K562 (cell line): ENCODE results near the gene UBE2J2. TPM values are rescaled to one million over a fixed set of nuclear protein-coding genes. Genes with fewer than 3 reads are reported as not detected.

Experiments
- ATAC-seq: fragments of 200-7000 bp; cut with Tn5 transposase; 3 replicates; pipeline ENCODE4 v1.9.1; 2020; ENCODE audit warnings: moderate library complexity
- BruUV-seq: library from RNA; stranded (reverse); fragments of 400-500 nt; replicated peaks from 2 replicates; lab custom pipeline; 2021; lab: Mats Ljungman, UMichigan
- CTCF ChIA-PET: fragments of 300-600 bp; formaldehyde crosslinking; extraction: SDS; loops from one replicate; lab custom pipeline; 2021; ENCODE audit warnings: low intra/inter-chr PET ratio; lab: Yijun Ruan, JAX
- POLR2A ChIA-PET: fragments of 300-600, 350-650 bp; sonication (Branson Sonifier 250); formaldehyde crosslinking; extraction: SDS; loops from one replicate; lab custom pipeline; 2021; ENCODE audit warnings: antibody characterized with exemption, inconsistent platforms; lab: Yijun Ruan, JAX
- DNase-seq, 4 experiments: peaks; one replicate each; pipeline versions ENCODE4 v3.0.0 to v3.0.0-alpha.2; 2011 to 2018; ENCODE audit warnings: low spot score in 3 of 4, mixed read lengths in 3 of 4; ENCODE audit errors: extremely low read depth in 1 of 4
- FAIRE-seq: peaks from 2 replicates; lab custom pipeline; 2011; peaks lifted over from hg19 to GRCh38; lab: Jason Lieb, UNC
- H2AFZ ChIP-seq: 2 replicates; pipeline ENCODE4 v1.6.0; 2011; ENCODE audit warnings: low read depth, low read length, control low read depth, inconsistent platforms
- H3K27ac ChIP-seq: fragments of 200-600 bp; 3 replicates; pipeline ENCODE4 v1.8.0; 2011; ENCODE audit warnings: low read depth, mild to moderate bottlenecking, control low read depth, inconsistent platforms, low read length, moderate library complexity, mixed read lengths; ENCODE audit errors: extremely low read depth
- H3K27me3 ChIP-seq, 2 experiments: fragments of 300-600 bp in 1 of 2; 2 replicates in 1 of 2; 3 replicates in 1 of 2; pipeline versions ENCODE4 v1.6.0 to v1.8.0; 2011; ENCODE audit warnings: inconsistent platforms in 2 of 2, low read length in 2 of 2, mild to moderate bottlenecking in 1 of 2, mixed read lengths in 1 of 2, moderate library complexity in 1 of 2; ENCODE audit not compliant: control insufficient read depth in 2 of 2, insufficient read depth in 2 of 2
- H3K36me3 ChIP-seq: fragments of 300-600 bp; 3 replicates; pipeline ENCODE4 v1.8.0; 2011; ENCODE audit warnings: mild to moderate bottlenecking, low read length, inconsistent platforms; ENCODE audit not compliant: control insufficient read depth, insufficient read depth
- H3K4me1 ChIP-seq, 2 experiments: fragments of 200-600 bp in 1 of 2; replicated peaks in 1 of 2; 2 replicates in 1 of 2; 3 replicates in 1 of 2; pipeline versions ENCODE4 v1.5.1 to v1.8.0; 2011; ENCODE audit warnings: inconsistent platforms in 2 of 2, low read length in 2 of 2, mild to moderate bottlenecking in 1 of 2, mixed read lengths in 1 of 2, moderate library complexity in 1 of 2; ENCODE audit not compliant: control insufficient read depth in 2 of 2, insufficient read depth in 2 of 2
- H3K4me2 ChIP-seq: 2 replicates; pipeline ENCODE4 v1.6.1; 2011; ENCODE audit warnings: low read length, control low read depth, inconsistent platforms, mixed read lengths; ENCODE audit not compliant: insufficient read depth
- H3K4me3 ChIP-seq: fragments of 200-600 bp; sonication (generic), shearing (Covaris generic); 2 replicates; pipeline ENCODE4 v1.5.1; 2016; ENCODE audit warnings: control low read depth, inconsistent platforms
- H3K79me2 ChIP-seq: fragments of 200-600 bp; 3 replicates; pipeline ENCODE4 v1.8.0; 2011; ENCODE audit warnings: low read length, inconsistent platforms; ENCODE audit not compliant: control insufficient read depth, insufficient read depth
- H3K9ac ChIP-seq, 2 experiments: 2 replicates each; pipeline versions ENCODE4 v1.6.0 to v1.6.1; 2011; ENCODE audit warnings: low read depth in 2 of 2, low read length in 2 of 2, control low read depth in 1 of 2, inconsistent platforms in 1 of 2, mild to moderate bottlenecking in 1 of 2, mixed read lengths in 1 of 2; ENCODE audit not compliant: insufficient read depth in 1 of 2
- H3K9me1 ChIP-seq: one replicate; pipeline ENCODE4 v1.6.0; 2011; ENCODE audit warnings: inconsistent platforms, mild to moderate bottlenecking, low read length, moderate library complexity; ENCODE audit not compliant: control insufficient read depth, insufficient read depth
- H3K9me3 ChIP-seq: replicated peaks from 2 replicates; pipeline ENCODE4 v1.5.1; 2011; ENCODE audit warnings: low read depth, low read length, inconsistent platforms; ENCODE audit not compliant: control insufficient read depth, insufficient read depth
- H4K20me1 ChIP-seq: replicated peaks from 2 replicates; pipeline ENCODE4 v1.6.1; 2011; ENCODE audit warnings: low read length, inconsistent platforms, mixed read lengths; ENCODE audit not compliant: control insufficient read depth, insufficient read depth
- CBX1 ChIP-seq: sonication (generic); IDR thresholded peaks from 2 replicates; pipeline ENCODE4 v1.6.1; 2016; ENCODE audit warnings: antibody characterized with exemption, low read depth, mild to moderate bottlenecking
- POLR2AphosphoS5 ChIP-seq: IDR thresholded peaks from 2 replicates; pipeline ENCODE4 v1.6.1; 2011; ENCODE audit warnings: mild to moderate bottlenecking, low read depth, low read length, moderate library complexity; ENCODE audit not compliant: control insufficient read depth, insufficient read depth
- POLR2G ChIP-seq: fragments of 200-400 bp; formaldehyde crosslinking; IDR thresholded peaks from 2 replicates; pipeline ENCODE4 v1.6.1; 2017; ENCODE audit warnings: low read depth, mild to moderate bottlenecking, antibody characterized with exemption, low read length, moderate library complexity
- RBM22 ChIP-seq: fragments of 200-400 bp; formaldehyde crosslinking; IDR thresholded peaks from 2 replicates; pipeline ENCODE4 v1.6.1; 2018; ENCODE audit warnings: low read length, low read depth; ENCODE audit not compliant: poor library complexity, severe bottlenecking
- ZFX ChIP-seq: sonication (generic); formaldehyde crosslinking; IDR thresholded peaks from 2 replicates; pipeline ENCODE4 v1.8.0; 2022; ENCODE audit warnings: mild to moderate bottlenecking, missing genetic modification reagents, moderate library complexity
- ZNF121 ChIP-seq: sonication (generic); formaldehyde crosslinking; conservative IDR thresholded peaks from 2 replicates; pipeline ENCODE4 v1.8.0; 2022; ENCODE audit warnings: missing genetic modification reagents
- ZNF3 ChIP-seq: fragments of 250-450 bp; sonication (Bioruptor Pico); IDR thresholded peaks from 2 replicates; pipeline ENCODE4 v1.5.0; 2021; ENCODE audit warnings: mild to moderate bottlenecking, moderate library complexity
- WGBS: fragments of 100-300 bp; shearing (Covaris generic); methylation state at CpG from one replicate; pipeline ENCODE4 v1.1.6; 2016; ENCODE audit warnings: low coverage, mixed read lengths; ENCODE audit not compliant: insufficient coverage; ENCODE audit errors: missing lambda C conversion rate; 5-methylcytosine and 5-hydroxymethylcytosine counted together
- in situ Hi-C: fragments of 300-500 bp; cut with MboI; formaldehyde crosslinking; loops from 4 replicates; pipeline ENCODE4 v1.15.0; 2018; ENCODE audit warnings: inconsistent platforms, mixed read lengths
- intact Hi-C: fragments of 100-400 bp; cut with micrococcal nuclease; formaldehyde crosslinking; loops from 2 replicates; pipeline ENCODE4 v1.14.2; 2022
- polyA plus RNA-seq, 8 experiments: library from polyadenylated mRNA; depleted of rRNA in 4 of 8; stranded (reverse) in 5 of 8; unstranded in 3 of 8; fragments of >200 nt; fragmentation: Nextera tagmentation in 2 of 8; fragmentation: Illumina TruSeq in 1 of 8; extraction: Ambion mirVana in 2 of 8; extraction: Trizol in 1 of 8; gene quantifications; 2 replicates each; pipeline versions ENCODE4 v1.2.1 to v1.2.3, GENCODE V29; 2011 to 2014; ENCODE audit warnings: inconsistent platforms in 1 of 8, missing spikeins in 1 of 8
- total RNA-seq, 7 experiments: library from RNA; depleted of rRNA in 6 of 7; stranded (reverse); fragments of >200 nt in 6 of 7; fragmentation: Illumina TruSeq in 2 of 7; extraction: Trizol in 2 of 7; gene quantifications; 2 replicates each; pipeline versions ENCODE4 v1.2.1 to v1.2.3, GENCODE V29; 2011 to 2021; ENCODE audit warnings: low replicate concordance in 1 of 7
- TF ChIP-seq, protein P1 (sequence below): sonication (generic); formaldehyde crosslinking; IDR thresholded peaks from 2 replicates; pipeline ENCODE4 v1.9.0; 2022; ENCODE audit warnings: mild to moderate bottlenecking, missing genetic modification reagents
- TF ChIP-seq, protein P2 (sequence below): fragments of 250-450 bp; sonication (Bioruptor Pico); IDR thresholded peaks from 2 replicates; pipeline ENCODE4 v1.5.0; 2020; ENCODE audit warnings: mild to moderate bottlenecking, borderline replicate concordance
- TF ChIP-seq, protein P3 (sequence below): sonication (generic); formaldehyde crosslinking; IDR thresholded peaks from 2 replicates; pipeline ENCODE4 v1.8.1; 2022; ENCODE audit warnings: missing genetic modification reagents
- TF ChIP-seq, protein P4 (sequence below), 2 experiments: IDR thresholded peaks; 2 replicates each; pipeline ENCODE4 v1.6.1; 2011; ENCODE audit warnings: borderline replicate concordance in 1 of 2, control low read depth in 1 of 2, low read depth in 1 of 2, low read length in 1 of 2, mild to moderate bottlenecking in 1 of 2, mixed read lengths in 1 of 2, moderate library complexity in 1 of 2; ENCODE audit not compliant: insufficient read depth in 1 of 2, insufficient read length in 1 of 2, poor library complexity in 1 of 2, severe bottlenecking in 1 of 2; ENCODE audit errors: extremely low read depth in 1 of 2
- TF ChIP-seq, protein P5 (sequence below): fragments of 450-650 bp; IDR thresholded peaks from 2 replicates; pipeline ENCODE4 v1.6.1; 2016; ENCODE audit warnings: borderline replicate concordance

Gene UBE2J2
- total and polyA plus RNA-seq, 9 of the 15 experiments (the other 6 are each of a cell fraction or from before 2014, with no cell fraction given) = 0.93 to 112 (median 75.5) TPM

DNA sequence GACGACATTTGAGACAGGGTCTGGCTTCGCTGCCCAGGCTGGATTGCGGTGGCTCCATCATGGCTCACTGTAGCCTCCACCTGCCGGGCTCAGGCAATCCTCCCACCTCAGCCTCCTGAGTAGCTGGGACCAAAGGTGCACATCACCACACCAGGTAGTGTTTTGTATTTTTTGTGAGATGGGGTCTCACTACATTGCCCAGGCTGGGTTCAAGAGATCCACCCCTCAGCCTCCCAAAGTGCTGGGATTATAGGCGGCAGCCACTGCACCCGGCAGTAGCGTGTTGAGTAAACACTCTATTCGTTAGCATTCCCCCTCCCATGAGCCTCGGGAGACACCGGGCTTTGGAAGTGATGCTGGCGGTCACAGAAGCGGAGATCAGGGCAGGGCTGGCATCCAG, 20.3 kb downstream of the UBE2J2 start (continued):
- peak; percentile 99 for TF ChIP-seq ZNF121 (CRISPR knock-in tag)
- 0 out of 2 replicates have a peak, but pooled peaks have one; percentile 4 for TF ChIP-seq POLR2AphosphoS5
- TF ChIP-seq, protein P1, sequence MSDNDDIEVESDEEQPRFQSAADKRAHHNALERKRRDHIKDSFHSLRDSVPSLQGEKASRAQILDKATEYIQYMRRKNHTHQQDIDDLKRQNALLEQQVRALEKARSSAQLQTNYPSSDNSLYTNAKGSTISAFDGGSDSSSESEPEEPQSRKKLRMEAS (CRISPR knock-in tag) = no peak
- no peak for TF ChIP-seq ZNF3
- TF ChIP-seq, all 486 proteins: peak for 2

DNA sequence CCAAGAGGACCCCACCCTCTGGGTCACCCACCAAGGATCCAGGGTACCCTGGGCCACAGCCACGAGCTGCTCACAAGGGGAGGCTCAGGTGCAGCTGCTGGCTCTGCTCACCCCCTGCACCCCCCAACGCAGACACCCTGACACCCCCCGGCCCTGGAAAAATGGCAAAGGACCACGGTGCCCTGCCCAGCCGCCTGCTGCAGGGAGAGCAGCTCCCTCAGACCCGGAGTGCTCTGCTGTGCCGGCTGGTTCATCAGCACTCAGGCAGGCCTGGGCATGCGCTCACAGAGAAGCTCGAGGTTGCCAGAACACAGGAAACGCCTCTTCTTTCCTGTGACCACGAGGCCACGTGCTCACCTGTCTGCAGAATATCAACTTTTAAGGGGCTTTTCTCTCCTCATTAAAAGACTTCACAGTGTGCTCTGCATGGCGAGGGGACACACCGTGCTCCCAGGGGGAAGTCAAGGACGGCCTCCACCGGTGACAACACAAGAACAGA, 22.8 kb downstream of the UBE2J2 start:
- H3K27me3 ChIP-seq = no peaks in the 10 kb centered on the region
- H3K79me2 ChIP-seq = no peaks in the 10 kb centered on the region
- peak; percentile 20 for ATAC-seq
- 86% methylated on average over 16 of the region's 16 CpGs for WGBS
- ChIA-PET POLR2A (interaction anchor here (1.0 kb wide), 1 partner anchor 19 kb away, joined by 4 read pairs; the partner anchor contains the start of genes B3GALT6 and SDF4), CTCF (interaction anchor here (1.5 kb wide), 1 partner anchor 129 kb away, joined by 12 read pairs; no protein-coding TSS in a partner anchor)
- no peak for DNase-seq
- H3K4me1 ChIP-seq = peaks cover 0 to 51% of the 10 kb centered on the region in 2 experiments; a peak in 3 of 5 replicates
- BruUV-seq = no TSS peak
- no peaks in the 10 kb centered on the region for H4K20me1 ChIP-seq
- no peak overlapping the region for H2AFZ ChIP-seq
- no peaks in the 10 kb centered on the region for H3K9me1 ChIP-seq
- intact Hi-C loops (loop anchor here (5.0 kb wide), 1 partner anchor 129 kb away; no protein-coding TSS in a partner anchor), in situ Hi-C loops (no loop called here)
- no peak overlapping the region for H3K27ac ChIP-seq
- FAIRE-seq = no peak
- no peak overlapping the region for H3K4me2 ChIP-seq
- no peaks in the 10 kb centered on the region for H3K9me3 ChIP-seq
- peaks cover 40% of the 10 kb centered on the region; the same call in 2 of the 3 replicates for H3K36me3 ChIP-seq
- no peak overlapping the region for H3K4me3 ChIP-seq
- peak overlapping the region in 1 of 2 experiments; percentile 81; a peak in 2 of 4 replicates for H3K9ac ChIP-seq
- TF ChIP-seq ZFX (peak; percentile 33; the same call in 1 of the 2 replicates), CBX1 (no peak), POLR2G (peak; percentile 60; the same call in 1 of the 2 replicates), RBM22 (peak; percentile 36)
- TF ChIP-seq, protein P2, sequence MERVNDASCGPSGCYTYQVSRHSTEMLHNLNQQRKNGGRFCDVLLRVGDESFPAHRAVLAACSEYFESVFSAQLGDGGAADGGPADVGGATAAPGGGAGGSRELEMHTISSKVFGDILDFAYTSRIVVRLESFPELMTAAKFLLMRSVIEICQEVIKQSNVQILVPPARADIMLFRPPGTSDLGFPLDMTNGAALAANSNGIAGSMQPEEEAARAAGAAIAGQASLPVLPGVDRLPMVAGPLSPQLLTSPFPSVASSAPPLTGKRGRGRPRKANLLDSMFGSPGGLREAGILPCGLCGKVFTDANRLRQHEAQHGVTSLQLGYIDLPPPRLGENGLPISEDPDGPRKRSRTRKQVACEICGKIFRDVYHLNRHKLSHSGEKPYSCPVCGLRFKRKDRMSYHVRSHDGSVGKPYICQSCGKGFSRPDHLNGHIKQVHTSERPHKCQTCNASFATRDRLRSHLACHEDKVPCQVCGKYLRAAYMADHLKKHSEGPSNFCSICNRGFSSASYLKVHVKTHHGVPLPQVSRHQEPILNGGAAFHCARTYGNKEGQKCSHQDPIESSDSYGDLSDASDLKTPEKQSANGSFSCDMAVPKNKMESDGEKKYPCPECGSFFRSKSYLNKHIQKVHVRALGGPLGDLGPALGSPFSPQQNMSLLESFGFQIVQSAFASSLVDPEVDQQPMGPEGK (CRISPR knock-in tag) = no peak
- TF ChIP-seq, protein P3, sequence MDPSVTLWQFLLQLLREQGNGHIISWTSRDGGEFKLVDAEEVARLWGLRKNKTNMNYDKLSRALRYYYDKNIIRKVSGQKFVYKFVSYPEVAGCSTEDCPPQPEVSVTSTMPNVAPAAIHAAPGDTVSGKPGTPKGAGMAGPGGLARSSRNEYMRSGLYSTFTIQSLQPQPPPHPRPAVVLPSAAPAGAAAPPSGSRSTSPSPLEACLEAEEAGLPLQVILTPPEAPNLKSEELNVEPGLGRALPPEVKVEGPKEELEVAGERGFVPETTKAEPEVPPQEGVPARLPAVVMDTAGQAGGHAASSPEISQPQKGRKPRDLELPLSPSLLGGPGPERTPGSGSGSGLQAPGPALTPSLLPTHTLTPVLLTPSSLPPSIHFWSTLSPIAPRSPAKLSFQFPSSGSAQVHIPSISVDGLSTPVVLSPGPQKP (CRISPR knock-in tag) = no peak
- TF ChIP-seq, protein P4, sequence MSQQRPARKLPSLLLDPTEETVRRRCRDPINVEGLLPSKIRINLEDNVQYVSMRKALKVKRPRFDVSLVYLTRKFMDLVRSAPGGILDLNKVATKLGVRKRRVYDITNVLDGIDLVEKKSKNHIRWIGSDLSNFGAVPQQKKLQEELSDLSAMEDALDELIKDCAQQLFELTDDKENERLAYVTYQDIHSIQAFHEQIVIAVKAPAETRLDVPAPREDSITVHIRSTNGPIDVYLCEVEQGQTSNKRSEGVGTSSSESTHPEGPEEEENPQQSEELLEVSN (IDR thresholded peaks at IDR 0.05; ENCODE audit: borderline replicate concordance in 1 of 2, extremely low read depth in 1 of 2, insufficient read depth in 1 of 2, insufficient read length in 1 of 2, low read depth in 1 of 2, low read length in 1 of 2, poor library complexity in 1 of 2, severe bottlenecking in 1 of 2) = no peak
- TF ChIP-seq, protein P5, sequence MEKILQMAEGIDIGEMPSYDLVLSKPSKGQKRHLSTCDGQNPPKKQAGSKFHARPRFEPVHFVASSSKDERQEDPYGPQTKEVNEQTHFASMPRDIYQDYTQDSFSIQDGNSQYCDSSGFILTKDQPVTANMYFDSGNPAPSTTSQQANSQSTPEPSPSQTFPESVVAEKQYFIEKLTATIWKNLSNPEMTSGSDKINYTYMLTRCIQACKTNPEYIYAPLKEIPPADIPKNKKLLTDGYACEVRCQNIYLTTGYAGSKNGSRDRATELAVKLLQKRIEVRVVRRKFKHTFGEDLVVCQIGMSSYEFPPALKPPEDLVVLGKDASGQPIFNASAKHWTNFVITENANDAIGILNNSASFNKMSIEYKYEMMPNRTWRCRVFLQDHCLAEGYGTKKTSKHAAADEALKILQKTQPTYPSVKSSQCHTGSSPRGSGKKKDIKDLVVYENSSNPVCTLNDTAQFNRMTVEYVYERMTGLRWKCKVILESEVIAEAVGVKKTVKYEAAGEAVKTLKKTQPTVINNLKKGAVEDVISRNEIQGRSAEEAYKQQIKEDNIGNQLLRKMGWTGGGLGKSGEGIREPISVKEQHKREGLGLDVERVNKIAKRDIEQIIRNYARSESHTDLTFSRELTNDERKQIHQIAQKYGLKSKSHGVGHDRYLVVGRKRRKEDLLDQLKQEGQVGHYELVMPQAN = no peak
